Measurements from ENCODE around the gene MAP4K5.

DNA sequence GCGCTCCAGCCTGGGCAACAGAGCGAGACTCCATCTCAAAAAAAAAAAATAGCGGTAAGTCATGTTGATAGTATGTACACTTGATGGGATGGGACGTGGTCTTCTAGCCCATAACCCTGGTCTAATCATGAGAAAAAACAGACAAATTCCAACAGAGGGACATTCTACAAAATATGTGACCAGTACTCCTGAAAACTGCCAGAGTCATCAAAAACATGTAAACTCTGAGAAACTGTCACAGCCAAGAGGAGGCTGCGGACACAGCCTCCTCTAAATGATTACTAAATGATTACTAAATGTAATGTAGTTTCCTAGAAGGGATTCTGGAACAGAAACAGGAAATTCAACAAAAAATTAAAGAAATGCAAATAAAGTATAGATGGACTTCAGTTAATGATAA, 156.6 kb downstream of the MAP4K5 start:
- TF ChIP-seq CEBPB (IDR thresholded peaks at IDR 0.05; ENCODE audit: borderline replicate concordance, low read depth, low read length) (no peak), POLR2A (IDR thresholded peaks at IDR 0.05; ENCODE audit: insufficient read depth in 1 of 2, low read depth in 2 of 2, low read length in 2 of 2) (no peak), ZC3H13 (CRISPR knock-in tag; IDR thresholded peaks at IDR 0.05) (no peak), MED8 (CRISPR knock-in tag; IDR thresholded peaks at IDR 0.05; ENCODE audit: insufficient replicate concordance) (no peak), HMGA1 (CRISPR knock-in tag; conservative IDR thresholded peaks at IDR 0.05) (no peak), ZNF878 (CRISPR knock-in tag; IDR thresholded peaks at IDR 0.05) (no peak), BHLHE40 (IDR thresholded peaks at IDR 0.05; ENCODE audit: low read length) (no peak), ZNF10 (CRISPR knock-in tag; IDR thresholded peaks at IDR 0.05; ENCODE audit: borderline replicate concordance, low read depth) (no peak), TOE1 (CRISPR knock-in tag; IDR thresholded peaks at IDR 0.05) (no peak), HNF4G (IDR thresholded peaks at IDR 0.05; ENCODE audit: borderline replicate concordance, low read depth, low read length) (no peak), HNF4G (CRISPR knock-in tag; IDR thresholded peaks at IDR 0.05; ENCODE audit: borderline replicate concordance, low read depth) (no peak)
- TF ChIP-seq, protein P1, sequence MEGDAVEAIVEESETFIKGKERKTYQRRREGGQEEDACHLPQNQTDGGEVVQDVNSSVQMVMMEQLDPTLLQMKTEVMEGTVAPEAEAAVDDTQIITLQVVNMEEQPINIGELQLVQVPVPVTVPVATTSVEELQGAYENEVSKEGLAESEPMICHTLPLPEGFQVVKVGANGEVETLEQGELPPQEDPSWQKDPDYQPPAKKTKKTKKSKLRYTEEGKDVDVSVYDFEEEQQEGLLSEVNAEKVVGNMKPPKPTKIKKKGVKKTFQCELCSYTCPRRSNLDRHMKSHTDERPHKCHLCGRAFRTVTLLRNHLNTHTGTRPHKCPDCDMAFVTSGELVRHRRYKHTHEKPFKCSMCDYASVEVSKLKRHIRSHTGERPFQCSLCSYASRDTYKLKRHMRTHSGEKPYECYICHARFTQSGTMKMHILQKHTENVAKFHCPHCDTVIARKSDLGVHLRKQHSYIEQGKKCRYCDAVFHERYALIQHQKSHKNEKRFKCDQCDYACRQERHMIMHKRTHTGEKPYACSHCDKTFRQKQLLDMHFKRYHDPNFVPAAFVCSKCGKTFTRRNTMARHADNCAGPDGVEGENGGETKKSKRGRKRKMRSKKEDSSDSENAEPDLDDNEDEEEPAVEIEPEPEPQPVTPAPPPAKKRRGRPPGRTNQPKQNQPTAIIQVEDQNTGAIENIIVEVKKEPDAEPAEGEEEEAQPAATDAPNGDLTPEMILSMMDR (CRISPR knock-in tag; IDR thresholded peaks at IDR 0.05): no peak
- TF ChIP-seq, protein P2, sequence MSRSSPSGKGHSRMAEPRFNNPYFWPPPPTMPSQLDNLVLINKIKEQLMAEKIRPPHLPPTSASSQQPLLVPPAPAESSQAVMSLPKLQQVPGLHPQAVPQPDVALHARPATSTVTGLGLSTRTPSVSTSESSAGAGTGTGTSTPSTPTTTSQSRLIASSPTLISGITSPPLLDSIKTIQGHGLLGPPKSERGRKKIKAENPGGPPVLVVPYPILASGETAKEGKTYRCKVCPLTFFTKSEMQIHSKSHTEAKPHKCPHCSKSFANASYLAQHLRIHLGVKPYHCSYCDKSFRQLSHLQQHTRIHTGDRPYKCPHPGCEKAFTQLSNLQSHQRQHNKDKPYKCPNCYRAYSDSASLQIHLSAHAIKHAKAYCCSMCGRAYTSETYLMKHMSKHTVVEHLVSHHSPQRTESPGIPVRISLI (CRISPR knock-in tag; IDR thresholded peaks at IDR 0.05; ENCODE audit: borderline replicate concordance): no peak
- TF ChIP-seq, protein P3, sequence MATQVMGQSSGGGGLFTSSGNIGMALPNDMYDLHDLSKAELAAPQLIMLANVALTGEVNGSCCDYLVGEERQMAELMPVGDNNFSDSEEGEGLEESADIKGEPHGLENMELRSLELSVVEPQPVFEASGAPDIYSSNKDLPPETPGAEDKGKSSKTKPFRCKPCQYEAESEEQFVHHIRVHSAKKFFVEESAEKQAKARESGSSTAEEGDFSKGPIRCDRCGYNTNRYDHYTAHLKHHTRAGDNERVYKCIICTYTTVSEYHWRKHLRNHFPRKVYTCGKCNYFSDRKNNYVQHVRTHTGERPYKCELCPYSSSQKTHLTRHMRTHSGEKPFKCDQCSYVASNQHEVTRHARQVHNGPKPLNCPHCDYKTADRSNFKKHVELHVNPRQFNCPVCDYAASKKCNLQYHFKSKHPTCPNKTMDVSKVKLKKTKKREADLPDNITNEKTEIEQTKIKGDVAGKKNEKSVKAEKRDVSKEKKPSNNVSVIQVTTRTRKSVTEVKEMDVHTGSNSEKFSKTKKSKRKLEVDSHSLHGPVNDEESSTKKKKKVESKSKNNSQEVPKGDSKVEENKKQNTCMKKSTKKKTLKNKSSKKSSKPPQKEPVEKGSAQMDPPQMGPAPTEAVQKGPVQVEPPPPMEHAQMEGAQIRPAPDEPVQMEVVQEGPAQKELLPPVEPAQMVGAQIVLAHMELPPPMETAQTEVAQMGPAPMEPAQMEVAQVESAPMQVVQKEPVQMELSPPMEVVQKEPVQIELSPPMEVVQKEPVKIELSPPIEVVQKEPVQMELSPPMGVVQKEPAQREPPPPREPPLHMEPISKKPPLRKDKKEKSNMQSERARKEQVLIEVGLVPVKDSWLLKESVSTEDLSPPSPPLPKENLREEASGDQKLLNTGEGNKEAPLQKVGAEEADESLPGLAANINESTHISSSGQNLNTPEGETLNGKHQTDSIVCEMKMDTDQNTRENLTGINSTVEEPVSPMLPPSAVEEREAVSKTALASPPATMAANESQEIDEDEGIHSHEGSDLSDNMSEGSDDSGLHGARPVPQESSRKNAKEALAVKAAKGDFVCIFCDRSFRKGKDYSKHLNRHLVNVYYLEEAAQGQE (IDR thresholded peaks at IDR 0.05; ENCODE audit: borderline replicate concordance in 1 of 2, low read depth in 1 of 2, low read length in 2 of 2): no peak
- TF ChIP-seq, protein P4, sequence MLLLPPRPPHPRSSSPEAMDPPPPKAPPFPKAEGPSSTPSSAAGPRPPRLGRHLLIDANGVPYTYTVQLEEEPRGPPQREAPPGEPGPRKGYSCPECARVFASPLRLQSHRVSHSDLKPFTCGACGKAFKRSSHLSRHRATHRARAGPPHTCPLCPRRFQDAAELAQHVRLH (CRISPR knock-in tag; IDR thresholded peaks at IDR 0.05; ENCODE audit: borderline replicate concordance, low read depth): no peak
